MCF 10A (cell line): ENCODE measurements around the gene CACNA2D3. TPM values are rescaled to one million over a fixed set of nuclear protein-coding genes. Genes with fewer than 3 reads are reported as not detected.
A peak's percentile ranks its signal among the peaks of the same experiment; 100 is the strongest.

Source experiments
- BruUV-seq: library from RNA; stranded (reverse); fragments of 400-500 nt; replicated peaks from 2 replicates; lab custom pipeline; 2021; lab: Mats Ljungman, UMichigan
- CTCF ChIA-PET: fragments of 300-600 bp; sonication (Branson Sonifier 250); formaldehyde crosslinking; extraction: SDS; loops from one replicate; lab custom pipeline; 2021; ENCODE audit warnings: antibody characterized with exemption, inconsistent platforms; lab: Yijun Ruan, JAX
- POLR2A ChIA-PET: fragments of 300-600, 350-650 bp; sonication (Branson Sonifier 250); formaldehyde crosslinking; extraction: SDS; loops from one replicate; lab custom pipeline; 2020; ENCODE audit warnings: antibody characterized with exemption, inconsistent platforms; lab: Yijun Ruan, JAX
- DNase-seq: peaks from one replicate; pipeline ENCODE4 v3.0.0-alpha.2; 2018; ENCODE audit not compliant: unreplicated experiment
- H3K27ac Mint-ChIP-seq: one replicate; pipeline ENCODE4 v1.8.0; 2022; ENCODE audit warnings: mild to moderate bottlenecking, low read depth, mixed read lengths; ENCODE audit not compliant: unreplicated experiment
- H3K27me3 Mint-ChIP-seq: one replicate; pipeline ENCODE4 v1.8.0; 2022; ENCODE audit warnings: mixed read lengths; ENCODE audit not compliant: insufficient read depth, unreplicated experiment
- H3K36me3 Mint-ChIP-seq: one replicate; pipeline ENCODE4 v1.8.0; 2022; ENCODE audit warnings: mild to moderate bottlenecking, moderate library complexity, mixed read lengths; ENCODE audit not compliant: insufficient read depth, unreplicated experiment
- H3K4me1 Mint-ChIP-seq: one replicate; pipeline ENCODE4 v1.8.0; 2022; ENCODE audit warnings: mixed read lengths; ENCODE audit not compliant: insufficient read depth, unreplicated experiment
- H3K4me3 Mint-ChIP-seq: one replicate; pipeline ENCODE4 v1.8.0; 2022; ENCODE audit warnings: mild to moderate bottlenecking, moderate library complexity, mixed read lengths; ENCODE audit not compliant: unreplicated experiment
- H3K9me3 Mint-ChIP-seq: one replicate; pipeline ENCODE4 v1.8.0; 2022; ENCODE audit warnings: mixed read lengths; ENCODE audit not compliant: unreplicated experiment
- CTCF ChIP-seq: fragments of 200-600 bp; IDR thresholded peaks from one replicate; pipeline ENCODE4 v1.8.0; 2022; ENCODE audit warnings: antibody characterized with exemption, mild to moderate bottlenecking; ENCODE audit not compliant: unreplicated experiment
- intact Hi-C: fragments of 100-400 bp; cut with micrococcal nuclease; formaldehyde crosslinking; loops from 2 replicates; pipeline ENCODE4 v1.14.1; 2022
- total RNA-seq: library from RNA; stranded (reverse); gene quantifications from 2 replicates; pipeline ENCODE4 v1.2.3, GENCODE V29; 2022

The CACNA2D3 gene
- total RNA-seq, 1 experiment from 2014 or later = 2.3 TPM

GRCh38 chr3:54932606-54933005 lies 810.3 kb downstream of the CACNA2D3 start:
- H3K4me3 Mint-ChIP-seq = no peak overlapping the region
- H3K9me3 Mint-ChIP-seq = no peaks in the 10 kb centered on the region
- H3K27me3 Mint-ChIP-seq = no peaks in the 10 kb centered on the region
- H3K36me3 Mint-ChIP-seq = peaks cover 8% of the 10 kb centered on the region
- TF ChIP-seq CTCF = no peak
- intact Hi-C loops = no loop called here
- H3K4me1 Mint-ChIP-seq = no peaks in the 10 kb centered on the region
- no peak for DNase-seq
- BruUV-seq = no TSS peak
- ChIA-PET POLR2A (no interaction called here), CTCF (interaction anchor here (0.5 kb wide), 1 partner anchor 1222 kb away, joined by 3 read pairs; no protein-coding TSS in a partner anchor)
- no peak overlapping the region for H3K27ac Mint-ChIP-seq

GRCh38 chr3:54935869-54936268 lies 813.5 kb downstream of the CACNA2D3 start:
- H3K4me3 Mint-ChIP-seq = no peak overlapping the region
- H3K9me3 Mint-ChIP-seq = no peaks in the 10 kb centered on the region
- intact Hi-C loops = no loop called here
- DNase-seq = no peak
- H3K4me1 Mint-ChIP-seq = no peaks in the 10 kb centered on the region
- H3K36me3 Mint-ChIP-seq = no peaks in the 10 kb centered on the region
- ChIA-PET CTCF (interaction anchor here (0.8 to 1.3 kb wide), 2 partner anchors 25 to 65 kb away, joined by 3 read pairs; no protein-coding TSS in a partner anchor), POLR2A (interaction anchor here (0.6 kb wide), 1 partner anchor 40 kb away, joined by 3 read pairs; no protein-coding TSS in a partner anchor)
- no peak for TF ChIP-seq CTCF
- no TSS peak for BruUV-seq
- H3K27ac Mint-ChIP-seq = no peak overlapping the region
- H3K27me3 Mint-ChIP-seq = no peaks in the 10 kb centered on the region

GRCh38 chr3:54936561-54936960 lies 814.2 kb downstream of the CACNA2D3 start:
- DNase-seq = no peak
- CTCF ChIA-PET = no interaction called here
- intact Hi-C loops = no loop called here
- POLR2A ChIA-PET = interaction anchor here (0.6 to 0.7 kb wide), 2 partner anchors 32 to 46 kb away, joined by 3 to 4 read pairs; no protein-coding TSS in a partner anchor
- H3K27ac Mint-ChIP-seq = no peak overlapping the region
- H3K36me3 Mint-ChIP-seq = no peaks in the 10 kb centered on the region
- TF ChIP-seq CTCF = no peak
- H3K27me3 Mint-ChIP-seq = no peaks in the 10 kb centered on the region
- H3K4me3 Mint-ChIP-seq = no peak overlapping the region
- no peaks in the 10 kb centered on the region for H3K9me3 Mint-ChIP-seq
- no peaks in the 10 kb centered on the region for H3K4me1 Mint-ChIP-seq
- BruUV-seq = no TSS peak

- Mint-ChIP-seq H3K4me3 (no peak overlapping the region), H3K36me3 (no peaks in the 10 kb centered on the region), H3K27me3 (no peaks in the 10 kb centered on the region), H3K27ac (peak overlapping the region; percentile 23), H3K9me3 (no peaks in the 10 kb centered on the region), H3K4me1 (no peaks in the 10 kb centered on the region)
- no TSS peak for BruUV-seq
- no peak for DNase-seq
- ChIA-PET CTCF (interaction anchor here (0.7 to 1.2 kb wide), 2 partner anchors 89 to 503 kb away, joined by 3 read pairs; no protein-coding TSS in a partner anchor), POLR2A (no interaction called here)
- intact Hi-C loops = no loop called here
- TF ChIP-seq CTCF = no peak
These were observed 817.4 kb downstream of the CACNA2D3 start for GRCh38 chr3:54939557-54940300.
